HEK293 (cell line): ENCODE measurements around the gene PLPPR1.

Experiments
- CTCF ChIA-PET: fragments of 350-600 bp; formaldehyde crosslinking; extraction: SDS; loops from one replicate; lab custom pipeline; 2021; ENCODE audit warnings: antibody characterized with exemption; lab: Yijun Ruan, JAX
- POLR2A ChIA-PET: fragments of 300-600 bp; formaldehyde crosslinking; extraction: SDS; loops from one replicate; lab custom pipeline; 2020; ENCODE audit warnings: antibody characterized with exemption, inconsistent platforms; lab: Yijun Ruan, JAX
- H3K27ac ChIP-seq: fragments of 200-500 bp; sonication (Bioruptor generic); 2 replicates; pipeline ENCODE4 v1.5.1; 2014; ENCODE audit warnings: low read depth, low read length, control low read depth, inconsistent platforms; ENCODE audit errors: extremely low read depth
- H3K36me3 ChIP-seq, 2 experiments: fragments of 200-500 bp in 1 of 2; sonication (Bioruptor generic) in 1 of 2; 1 replicate in 1 of 2; 2 replicates in 1 of 2; pipeline ENCODE4 v1.5.1; 2014 to 2017; ENCODE audit warnings: inconsistent platforms in 2 of 2, low read length in 2 of 2; ENCODE audit not compliant: control insufficient read depth in 2 of 2, insufficient read depth in 1 of 2
- H3K4me1 ChIP-seq: fragments of 200-500 bp; sonication (Bioruptor generic); 2 replicates; pipeline ENCODE4 v1.5.1; 2014; ENCODE audit warnings: mild to moderate bottlenecking, low read length, inconsistent platforms; ENCODE audit not compliant: control insufficient read depth, insufficient read depth
- H3K4me3 ChIP-seq: 2 replicates; pipeline ENCODE4 v1.5.1; 2011; ENCODE audit warnings: low read depth, mild to moderate bottlenecking, control low read depth, low read length, moderate library complexity
- H3K9me3 ChIP-seq: fragments of 200-500 bp; sonication (Bioruptor generic); 2 replicates; pipeline ENCODE4 v1.5.1; 2014; ENCODE audit warnings: low read depth, low read length, inconsistent platforms; ENCODE audit not compliant: control insufficient read depth, insufficient read depth
- BCL11B ChIP-seq: fragments of 450-650 bp; formaldehyde crosslinking; IDR thresholded peaks from 2 replicates; pipeline ENCODE4 v1.5.1; 2016; ENCODE audit warnings: low read depth, missing biosample characterization, missing genetic modification characterization
- CTCF ChIP-seq: fragments of 450-650 bp; formaldehyde crosslinking; IDR thresholded peaks from 2 replicates; pipeline ENCODE4 v1.5.1; 2016; ENCODE audit warnings: missing biosample characterization, missing genetic modification characterization
- GFI1B ChIP-seq: fragments of 450-650 bp; formaldehyde crosslinking; IDR thresholded peaks from 2 replicates; pipeline ENCODE4 v1.5.1; 2016; ENCODE audit warnings: missing biosample characterization, missing genetic modification characterization
- OVOL3 ChIP-seq: fragments of 450-650 bp; formaldehyde crosslinking; IDR thresholded peaks from 2 replicates; pipeline ENCODE4 v1.5.1; 2016; ENCODE audit warnings: missing biosample characterization, missing genetic modification characterization
- SP7 ChIP-seq: fragments of 450-650 bp; formaldehyde crosslinking; IDR thresholded peaks from 2 replicates; pipeline ENCODE4 v1.5.1; 2016; ENCODE audit warnings: missing biosample characterization, missing genetic modification characterization
- ZIC2 ChIP-seq: fragments of 450-650 bp; formaldehyde crosslinking; IDR thresholded peaks from 2 replicates; pipeline ENCODE4 v1.5.1; 2016; ENCODE audit warnings: missing biosample characterization, missing genetic modification characterization
- ZNF112 ChIP-seq: fragments of 450-650 bp; formaldehyde crosslinking; IDR thresholded peaks from 2 replicates; pipeline ENCODE4 v1.5.0; 2017; ENCODE audit warnings: missing biosample characterization, missing genetic modification characterization
- ZNF157 ChIP-seq: fragments of 450-650 bp; formaldehyde crosslinking; IDR thresholded peaks from 2 replicates; pipeline ENCODE4 v1.5.1; 2016; ENCODE audit warnings: missing biosample characterization, missing genetic modification characterization
- ZNF16 ChIP-seq: fragments of 450-650 bp; formaldehyde crosslinking; IDR thresholded peaks from 2 replicates; pipeline ENCODE4 v1.5.1; 2016; ENCODE audit warnings: low read depth, missing biosample characterization, missing genetic modification characterization
- ZNF274 ChIP-seq, 2 experiments: fragments of 200-500 bp in 1 of 2; fragments of 450-650 bp in 1 of 2; sonication (Bioruptor generic) in 1 of 2; formaldehyde crosslinking in 1 of 2; IDR thresholded peaks; 2 replicates each; pipeline versions ENCODE4 v1.5.1 to v1.6.1; 2014 to 2016; ENCODE audit warnings: borderline replicate concordance in 1 of 2, inconsistent platforms in 1 of 2, low read length in 1 of 2, missing biosample characterization in 1 of 2, missing genetic modification characterization in 1 of 2
- ZNF324 ChIP-seq: fragments of 450-650 bp; formaldehyde crosslinking; IDR thresholded peaks from 2 replicates; pipeline ENCODE4 v1.5.1; 2016; ENCODE audit warnings: missing biosample characterization, missing genetic modification characterization
- ZNF391 ChIP-seq: fragments of 450-650 bp; formaldehyde crosslinking; IDR thresholded peaks from 2 replicates; pipeline ENCODE4 v1.5.1; 2016; ENCODE audit warnings: low read depth, missing biosample characterization, missing genetic modification characterization, borderline replicate concordance
- ZNF510 ChIP-seq: fragments of 450-650 bp; formaldehyde crosslinking; IDR thresholded peaks from 2 replicates; pipeline ENCODE4 v1.5.1; 2018; ENCODE audit warnings: mild to moderate bottlenecking, missing genetic modification characterization, missing biosample characterization; ENCODE audit not compliant: insufficient replicate concordance
- ZNF623 ChIP-seq: fragments of 450-650 bp; formaldehyde crosslinking; IDR thresholded peaks from 2 replicates; pipeline ENCODE4 v1.5.1; 2016; ENCODE audit warnings: missing biosample characterization, missing genetic modification characterization
- TF ChIP-seq, protein P1 (sequence below): fragments of 450-650 bp; formaldehyde crosslinking; conservative IDR thresholded peaks from 2 replicates; pipeline ENCODE4 v1.5.1; 2016; ENCODE audit warnings: low read depth, missing biosample characterization, missing genetic modification characterization
- TF ChIP-seq, protein P2 (sequence below): fragments of 450-650 bp; formaldehyde crosslinking; IDR thresholded peaks from 2 replicates; pipeline ENCODE4 v1.5.0; 2017; ENCODE audit warnings: missing biosample characterization, missing genetic modification characterization, borderline replicate concordance

PLPPR1 gene

DNA sequence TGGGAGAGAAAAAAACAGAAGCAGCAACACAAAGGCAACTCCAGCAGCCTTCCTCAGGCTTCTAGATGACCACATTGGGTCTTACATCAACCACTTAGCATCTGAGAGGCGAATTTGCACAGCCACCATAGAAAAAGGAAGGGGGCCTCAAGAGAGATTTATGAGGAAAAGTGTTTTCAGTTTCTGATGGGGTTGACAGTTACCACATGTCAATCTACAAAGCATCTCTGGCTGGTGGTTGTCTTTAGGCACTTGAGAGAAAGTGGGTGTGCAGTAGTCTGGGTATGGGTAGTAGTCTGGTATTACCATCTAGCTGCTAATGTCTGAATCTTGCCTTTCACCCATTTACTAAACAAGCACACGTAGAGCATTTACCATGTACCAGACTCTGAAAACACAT lies 218.8 kb downstream of the PLPPR1 start:
- TF ChIP-seq OVOL3 (tag by site-specific recombination) (no peak), ZNF324 (tag by site-specific recombination) (no peak), CTCF (tag by site-specific recombination) (no peak), ZNF16 (no peak), ZIC2 (tag by site-specific recombination) (no peak), ZNF510 (no peak), ZNF112 (tag by site-specific recombination) (no peak), ZNF157 (tag by site-specific recombination) (no peak), ZNF274 (IDR thresholded peaks at IDR 0.05; ENCODE audit: low read length) (no peak), ZNF274 (tag by site-specific recombination; IDR thresholded peaks at IDR 0.05; ENCODE audit: borderline replicate concordance) (no peak), SP7 (tag by site-specific recombination) (no peak)
- TF ChIP-seq, protein P1, sequence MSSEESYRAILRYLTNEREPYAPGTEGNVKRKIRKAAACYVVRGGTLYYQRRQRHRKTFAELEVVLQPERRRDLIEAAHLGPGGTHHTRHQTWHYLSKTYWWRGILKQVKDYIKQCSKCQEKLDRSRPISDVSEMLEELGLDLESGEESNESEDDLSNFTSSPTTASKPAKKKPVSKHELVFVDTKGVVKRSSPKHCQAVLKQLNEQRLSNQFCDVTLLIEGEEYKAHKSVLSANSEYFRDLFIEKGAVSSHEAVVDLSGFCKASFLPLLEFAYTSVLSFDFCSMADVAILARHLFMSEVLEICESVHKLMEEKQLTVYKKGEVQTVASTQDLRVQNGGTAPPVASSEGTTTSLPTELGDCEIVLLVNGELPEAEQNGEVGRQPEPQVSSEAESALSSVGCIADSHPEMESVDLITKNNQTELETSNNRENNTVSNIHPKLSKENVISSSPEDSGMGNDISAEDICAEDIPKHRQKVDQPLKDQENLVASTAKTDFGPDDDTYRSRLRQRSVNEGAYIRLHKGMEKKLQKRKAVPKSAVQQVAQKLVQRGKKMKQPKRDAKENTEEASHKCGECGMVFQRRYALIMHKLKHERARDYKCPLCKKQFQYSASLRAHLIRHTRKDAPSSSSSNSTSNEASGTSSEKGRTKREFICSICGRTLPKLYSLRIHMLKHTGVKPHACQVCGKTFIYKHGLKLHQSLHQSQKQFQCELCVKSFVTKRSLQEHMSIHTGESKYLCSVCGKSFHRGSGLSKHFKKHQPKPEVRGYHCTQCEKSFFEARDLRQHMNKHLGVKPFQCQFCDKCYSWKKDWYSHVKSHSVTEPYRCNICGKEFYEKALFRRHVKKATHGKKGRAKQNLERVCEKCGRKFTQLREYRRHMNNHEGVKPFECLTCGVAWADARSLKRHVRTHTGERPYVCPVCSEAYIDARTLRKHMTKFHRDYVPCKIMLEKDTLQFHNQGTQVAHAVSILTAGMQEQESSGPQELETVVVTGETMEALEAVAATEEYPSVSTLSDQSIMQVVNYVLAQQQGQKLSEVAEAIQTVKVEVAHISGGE, result no peak
- H3K36me3 ChIP-seq, result no peaks in the 10 kb centered on the region
- no peak overlapping the region for H3K4me3 ChIP-seq
- ChIA-PET CTCF (interaction anchor here (0.8 to 2.1 kb wide), 5 partner anchors 12 to 646 kb away, joined by 3 to 9 read pairs (median 4); no protein-coding TSS in a partner anchor), POLR2A (no interaction called here)
- no peaks in the 10 kb centered on the region for H3K4me1 ChIP-seq
- H3K27ac ChIP-seq, result no peak overlapping the region
- no peaks in the 10 kb centered on the region for H3K9me3 ChIP-seq

- TF ChIP-seq BCL11B (tag by site-specific recombination) (no peak), ZNF391 (tag by site-specific recombination) (no peak), GFI1B (tag by site-specific recombination) (no peak), ZNF623 (tag by site-specific recombination) (no peak)
- TF ChIP-seq, protein P2, sequence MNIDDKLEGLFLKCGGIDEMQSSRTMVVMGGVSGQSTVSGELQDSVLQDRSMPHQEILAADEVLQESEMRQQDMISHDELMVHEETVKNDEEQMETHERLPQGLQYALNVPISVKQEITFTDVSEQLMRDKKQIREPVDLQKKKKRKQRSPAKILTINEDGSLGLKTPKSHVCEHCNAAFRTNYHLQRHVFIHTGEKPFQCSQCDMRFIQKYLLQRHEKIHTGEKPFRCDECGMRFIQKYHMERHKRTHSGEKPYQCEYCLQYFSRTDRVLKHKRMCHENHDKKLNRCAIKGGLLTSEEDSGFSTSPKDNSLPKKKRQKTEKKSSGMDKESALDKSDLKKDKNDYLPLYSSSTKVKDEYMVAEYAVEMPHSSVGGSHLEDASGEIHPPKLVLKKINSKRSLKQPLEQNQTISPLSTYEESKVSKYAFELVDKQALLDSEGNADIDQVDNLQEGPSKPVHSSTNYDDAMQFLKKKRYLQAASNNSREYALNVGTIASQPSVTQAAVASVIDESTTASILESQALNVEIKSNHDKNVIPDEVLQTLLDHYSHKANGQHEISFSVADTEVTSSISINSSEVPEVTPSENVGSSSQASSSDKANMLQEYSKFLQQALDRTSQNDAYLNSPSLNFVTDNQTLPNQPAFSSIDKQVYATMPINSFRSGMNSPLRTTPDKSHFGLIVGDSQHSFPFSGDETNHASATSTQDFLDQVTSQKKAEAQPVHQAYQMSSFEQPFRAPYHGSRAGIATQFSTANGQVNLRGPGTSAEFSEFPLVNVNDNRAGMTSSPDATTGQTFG (tag by site-specific recombination), result no peak
- no peaks in the 10 kb centered on the region for H3K9me3 ChIP-seq
- CTCF ChIA-PET, result interaction anchor here (0.7 to 1.8 kb wide), 2 partner anchors 579 to 653 kb away, joined by 3 to 5 read pairs; no protein-coding TSS in a partner anchor
- no peak overlapping the region for H3K4me3 ChIP-seq
- no peaks in the 10 kb centered on the region for H3K4me1 ChIP-seq
- no peaks in the 10 kb centered on the region for H3K36me3 ChIP-seq
- POLR2A ChIA-PET, result no interaction called here
- no peak overlapping the region for H3K27ac ChIP-seq
Measured at GRCh38 chr9:101254733-101255433, 226.4 kb downstream of the PLPPR1 start.
